ENCODE results near the gene GRM4.

The GRM4 gene

DNA sequence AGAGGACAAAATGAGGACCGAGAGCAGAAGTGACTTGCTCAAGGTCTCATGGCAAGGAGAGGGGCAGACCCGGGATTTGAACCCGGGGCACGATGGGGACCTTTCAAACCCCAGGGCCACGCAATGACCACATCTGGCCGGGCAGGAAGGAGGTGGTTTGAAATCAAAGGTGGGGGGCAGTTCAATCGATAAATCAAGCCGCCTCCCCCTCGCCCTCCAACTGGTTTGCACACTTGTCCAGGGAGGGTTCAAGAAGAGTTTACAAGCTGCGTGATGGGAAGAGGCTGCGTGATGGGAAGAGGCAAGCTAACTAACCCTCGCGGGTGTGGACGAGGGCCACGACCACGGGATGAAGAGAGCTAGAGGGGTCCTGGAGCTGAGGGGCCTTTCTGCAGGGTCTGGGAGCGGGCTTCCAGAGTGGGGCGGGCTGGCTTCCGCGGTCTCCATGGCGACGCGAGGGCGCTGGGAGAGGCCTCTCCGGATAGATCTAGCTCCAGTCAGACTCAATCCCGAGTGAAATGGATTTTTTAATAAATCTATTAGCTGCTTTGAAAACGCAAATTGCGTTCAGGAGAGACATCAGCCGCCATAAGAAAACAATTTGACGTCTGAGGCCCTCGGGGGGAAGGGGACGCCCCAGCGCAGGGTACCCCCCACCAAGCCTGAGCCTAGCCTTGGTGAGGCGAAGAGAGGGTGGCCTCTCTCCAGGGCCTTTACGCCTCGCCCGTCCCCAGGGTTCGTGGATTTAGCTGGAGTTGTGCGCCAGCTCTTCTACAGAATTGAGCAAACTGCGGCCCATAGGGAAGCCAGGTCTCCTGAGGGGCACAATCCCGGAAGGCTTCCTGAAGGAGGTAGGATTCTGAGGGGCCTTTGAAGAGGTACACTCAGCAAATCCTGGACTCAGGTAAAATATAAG lies 143.9 kb downstream of the GRM4 start:
- TF ChIP-seq, protein P1, sequence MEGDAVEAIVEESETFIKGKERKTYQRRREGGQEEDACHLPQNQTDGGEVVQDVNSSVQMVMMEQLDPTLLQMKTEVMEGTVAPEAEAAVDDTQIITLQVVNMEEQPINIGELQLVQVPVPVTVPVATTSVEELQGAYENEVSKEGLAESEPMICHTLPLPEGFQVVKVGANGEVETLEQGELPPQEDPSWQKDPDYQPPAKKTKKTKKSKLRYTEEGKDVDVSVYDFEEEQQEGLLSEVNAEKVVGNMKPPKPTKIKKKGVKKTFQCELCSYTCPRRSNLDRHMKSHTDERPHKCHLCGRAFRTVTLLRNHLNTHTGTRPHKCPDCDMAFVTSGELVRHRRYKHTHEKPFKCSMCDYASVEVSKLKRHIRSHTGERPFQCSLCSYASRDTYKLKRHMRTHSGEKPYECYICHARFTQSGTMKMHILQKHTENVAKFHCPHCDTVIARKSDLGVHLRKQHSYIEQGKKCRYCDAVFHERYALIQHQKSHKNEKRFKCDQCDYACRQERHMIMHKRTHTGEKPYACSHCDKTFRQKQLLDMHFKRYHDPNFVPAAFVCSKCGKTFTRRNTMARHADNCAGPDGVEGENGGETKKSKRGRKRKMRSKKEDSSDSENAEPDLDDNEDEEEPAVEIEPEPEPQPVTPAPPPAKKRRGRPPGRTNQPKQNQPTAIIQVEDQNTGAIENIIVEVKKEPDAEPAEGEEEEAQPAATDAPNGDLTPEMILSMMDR (IDR thresholded peaks at IDR 0.05; ENCODE audit: insufficient read depth, missing control alignments) = no peak
- no peak for DNase-seq (ENCODE audit: insufficient read length, low spot score)
- no peak for FAIRE-seq

DNA sequence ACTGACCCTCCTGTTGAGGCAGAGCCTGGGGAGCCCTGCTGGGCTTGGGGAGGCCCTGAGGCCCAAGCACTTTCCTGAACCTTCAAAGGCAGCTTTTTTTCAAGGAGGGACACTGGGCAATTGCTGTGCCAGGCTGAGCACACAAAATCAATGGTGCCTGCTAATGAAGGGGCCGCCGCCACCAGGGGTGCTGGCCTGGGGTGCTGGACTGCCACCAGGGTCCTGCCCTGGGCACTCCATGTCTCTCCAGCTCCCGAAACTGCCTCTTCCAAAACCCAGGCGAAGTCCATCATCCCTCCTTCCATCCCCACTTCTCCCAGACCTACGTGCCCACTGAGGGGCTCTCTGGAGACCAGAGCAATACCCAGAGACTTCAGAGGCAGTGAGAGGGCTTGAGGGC lies 145.6 kb downstream of the GRM4 start:
- DNase-seq (ENCODE audit: insufficient read length, low spot score) (no peak), FAIRE-seq (no peak)
- TF ChIP-seq, protein P1 (IDR thresholded peaks at IDR 0.05; ENCODE audit: insufficient read depth, missing control alignments) = no peak

DNA sequence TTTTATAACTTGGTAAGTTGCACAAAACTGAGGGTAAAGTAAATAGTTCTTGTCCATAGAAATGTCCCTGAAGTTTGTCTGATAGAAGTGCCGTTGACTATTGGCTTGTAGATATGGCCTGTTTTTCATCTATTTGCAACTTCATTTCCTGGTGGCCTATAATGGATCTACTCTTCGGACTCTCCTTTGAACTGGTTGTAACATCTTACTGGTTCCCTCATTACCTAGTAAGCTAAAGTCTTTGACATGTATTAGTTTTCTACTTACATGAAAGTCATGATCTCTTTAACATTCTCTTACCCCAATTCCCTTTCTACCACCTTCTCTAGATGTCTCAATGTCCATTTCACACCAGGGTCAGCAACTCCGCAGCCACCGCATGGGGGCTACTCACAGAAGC lies 146.3 kb downstream of the GRM4 start:
- FAIRE-seq (no peak), DNase-seq (ENCODE audit: insufficient read length, low spot score) (no peak)
- TF ChIP-seq, protein P1 (IDR thresholded peaks at IDR 0.05; ENCODE audit: insufficient read depth, missing control alignments) = no peak

DNA sequence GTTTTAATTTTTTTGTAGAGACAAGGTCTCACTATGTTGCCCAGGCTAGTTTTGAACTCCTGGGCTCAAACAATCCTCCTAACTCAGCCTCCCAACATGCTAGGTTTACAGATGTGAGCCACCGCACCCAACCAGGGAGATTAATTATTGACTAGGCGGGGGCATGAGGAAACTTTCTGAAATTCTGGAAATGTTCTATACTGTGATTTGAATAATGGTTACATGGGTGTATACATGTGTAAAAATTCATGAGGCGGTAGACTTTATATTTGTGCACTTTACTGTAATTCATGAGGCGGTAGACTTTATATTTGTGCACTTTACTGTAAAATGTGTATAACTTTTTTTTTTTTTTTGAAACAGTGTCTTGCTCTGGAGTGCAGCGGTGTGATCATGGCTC lies 147.2 kb downstream of the GRM4 start:
- TF ChIP-seq, protein P1 (IDR thresholded peaks at IDR 0.05; ENCODE audit: insufficient read depth, missing control alignments) = no peak
- FAIRE-seq (no peak), DNase-seq (ENCODE audit: insufficient read length, low spot score) (no peak)

DNA sequence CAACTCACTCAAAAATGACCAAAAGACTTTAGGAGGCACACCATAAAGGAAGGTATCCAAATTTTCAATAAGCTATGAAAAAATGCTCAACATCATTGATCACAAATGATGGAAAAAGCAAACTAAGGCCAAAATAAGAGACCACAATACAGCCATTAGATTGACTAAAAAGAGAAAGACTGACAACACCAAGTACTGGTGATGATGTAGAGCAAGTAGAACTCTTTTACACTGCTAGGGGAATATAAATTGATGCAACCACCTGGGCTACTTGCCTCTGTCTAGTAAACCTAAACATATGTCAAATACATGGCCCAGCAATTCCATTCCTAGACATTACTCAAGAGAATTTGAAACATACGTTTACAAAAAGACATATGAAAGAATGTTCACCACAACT lies 148.6 kb downstream of the GRM4 start:
- FAIRE-seq (no peak), DNase-seq (ENCODE audit: insufficient read length, low spot score) (no peak)
- TF ChIP-seq, protein P1 (IDR thresholded peaks at IDR 0.05; ENCODE audit: insufficient read depth, missing control alignments) = no peak

DNA sequence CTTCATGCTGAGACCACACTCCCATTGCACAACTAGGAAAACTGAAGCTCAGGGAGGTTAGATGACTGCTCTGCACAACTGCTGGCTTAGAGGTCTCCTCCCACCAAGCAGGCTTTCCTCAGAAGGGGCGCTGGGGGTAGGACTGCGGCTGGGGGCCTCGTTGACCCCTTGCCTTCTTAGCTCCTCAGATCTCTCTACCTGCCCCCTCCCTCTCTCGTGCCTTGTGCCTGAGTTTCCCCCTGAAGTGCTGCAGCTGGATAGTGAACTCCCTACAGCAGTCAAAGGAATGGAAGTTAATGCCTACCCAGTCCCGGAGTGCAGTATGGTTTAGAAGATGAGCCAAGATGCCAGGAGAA lies 149.8 kb downstream of the GRM4 start:
- DNase-seq (ENCODE audit: insufficient read length, low spot score) (no peak), FAIRE-seq (no peak)
- TF ChIP-seq, protein P1 (IDR thresholded peaks at IDR 0.05; ENCODE audit: insufficient read depth, missing control alignments) = no peak

Data from D721Med (cell line).